ENCODE results near the gene LAMTOR5. TPM values are rescaled to one million over a fixed set of nuclear protein-coding genes. Genes with fewer than 3 reads are reported as not detected.
"Not testable (repeated sequence)": the region's sequence is repeated elsewhere in the genome, so short reads cannot be mapped to it uniquely, and the experiment has no call there.

The LAMTOR5 gene
- total and polyA plus RNA-seq, 2 of the 13 experiments (the other 11 are each of a cell fraction or from before 2014, with no cell fraction given): 96.7 to 400 TPM

- TF ChIP-seq NFE2 (CRISPR knock-in tag; IDR thresholded peaks at IDR 0.05): no peak
- TF ChIP-seq ATAD3A (CRISPR knock-in tag; IDR thresholded peaks at IDR 0.05): no peak
- no peak for TF ChIP-seq ZSCAN25 (CRISPR knock-in tag; IDR thresholded peaks at IDR 0.05)
Observed at GRCh38 chr1:110403805-110404204, 3.7 kb downstream of the LAMTOR5 start (continued).

GRCh38 chr1:110396259-110396958, 11.1 kb downstream of the LAMTOR5 start:
- H3K4me3 ChIP-seq (replicated peaks in 1 of 3; ENCODE audit: insufficient read depth in 1 of 3, low read depth in 2 of 3, low read length in 3 of 3); BruUV-seq (replicated peaks); POLR2A ChIA-PET; CTCF ChIA-PET (ENCODE audit: low intra/inter-chr PET ratio, low total read pairs); H3K9me3 ChIP-seq (ENCODE audit: low read length); DNase-seq (ENCODE audit: low spot score); H3K4me2 ChIP-seq (ENCODE audit: low read depth, low read length); FAIRE-seq; H2AFZ ChIP-seq (ENCODE audit: low read length); in situ Hi-C loops (cut with HindIII; ENCODE audit: extremely low pct_ligation_motif_present, low pct_unique_long_range_greater_than_20kb); H3K9ac ChIP-seq (ENCODE audit: insufficient read depth, low read depth, low read length); H3K27me3 ChIP-seq (ENCODE audit: control insufficient read depth in 1 of 2, insufficient read depth in 2 of 2, low read length in 2 of 2); H3K79me2 ChIP-seq (ENCODE audit: insufficient read depth, low read length); H3K27ac ChIP-seq (ENCODE audit: extremely low read length, insufficient read depth, low read length); H4K20me1 ChIP-seq (ENCODE audit: insufficient read depth, low read length); ATAC-seq; intact Hi-C loops (cut with micrococcal nuclease; ENCODE audit: unreplicated experiment): not testable (repeated sequence)
- TF ChIP-seq AGO2 (optimal IDR thresholded peaks at IDR 0.05; ENCODE audit: low read depth, low read length): peak; percentile 26
- peaks cover 0 to 18% of the 10 kb centered on the region in 2 experiments; a peak in 3 of 5 replicates for H3K36me3 ChIP-seq (replicated peaks in 1 of 2; ENCODE audit: control insufficient read depth in 1 of 2, insufficient read depth in 2 of 2, low read length in 2 of 2)
- 96% methylated on average over 29 of the region's 48 CpGs for WGBS (ENCODE audit: low lambda C conversion rate)
- H3K4me1 ChIP-seq (ENCODE audit: insufficient read depth, low read length): peaks cover 23% of the 10 kb centered on the region

GRCh38 chr1:110394493-110394820, 13.0 kb downstream of the LAMTOR5 start:
- no peaks in the 10 kb centered on the region for H3K9me3 ChIP-seq (ENCODE audit: low read length)
- H3K4me3 ChIP-seq (replicated peaks in 1 of 3; ENCODE audit: insufficient read depth in 1 of 3, low read depth in 2 of 3, low read length in 3 of 3): no peak overlapping the region
- FAIRE-seq: no peak
- no peaks in the 10 kb centered on the region for H4K20me1 ChIP-seq (ENCODE audit: insufficient read depth, low read length)
- ChIA-PET POLR2A (interaction anchor here (1.3 kb wide), 1 partner anchor 11 kb away, joined by 3 read pairs; no protein-coding TSS in a partner anchor), CTCF (ENCODE audit: low intra/inter-chr PET ratio, low total read pairs) (no interaction called here)
- no peaks in the 10 kb centered on the region for H3K79me2 ChIP-seq (ENCODE audit: insufficient read depth, low read length)
- BruUV-seq (replicated peaks): no TSS peak
- no peaks in the 10 kb centered on the region for H3K27me3 ChIP-seq (ENCODE audit: control insufficient read depth in 1 of 2, insufficient read depth in 2 of 2, low read length in 2 of 2)
- peaks cover 0 to 11% of the 10 kb centered on the region in 2 experiments; a peak in 1 of 5 replicates for H3K36me3 ChIP-seq (replicated peaks in 1 of 2; ENCODE audit: control insufficient read depth in 1 of 2, insufficient read depth in 2 of 2, low read length in 2 of 2)
- 92% methylated on average over 3 of the region's 3 CpGs for WGBS (ENCODE audit: low lambda C conversion rate)
- in situ Hi-C loops (cut with HindIII; ENCODE audit: extremely low pct_ligation_motif_present, low pct_unique_long_range_greater_than_20kb) (no loop called here), intact Hi-C loops (cut with micrococcal nuclease; ENCODE audit: unreplicated experiment) (loop anchor here (5.0 kb wide), 2 partner anchors 42 to 57 kb away; partner anchors contain the start of gene RBM15)
- no peak overlapping the region for H3K9ac ChIP-seq (ENCODE audit: insufficient read depth, low read depth, low read length)
- ATAC-seq: no peak
- H3K4me2 ChIP-seq (ENCODE audit: low read depth, low read length): no peak overlapping the region
- H3K4me1 ChIP-seq (ENCODE audit: insufficient read depth, low read length): peaks cover 39% of the 10 kb centered on the region
- H2AFZ ChIP-seq (ENCODE audit: low read length): no peak overlapping the region
- DNase-seq (ENCODE audit: low spot score): no peak
- no peak overlapping the region for H3K27ac ChIP-seq (ENCODE audit: extremely low read length, insufficient read depth, low read length)
- TF ChIP-seq ZNF558 (CRISPR knock-in tag; IDR thresholded peaks at IDR 0.05; ENCODE audit: borderline replicate concordance) (no peak), ZNF44 (CRISPR knock-in tag; IDR thresholded peaks at IDR 0.05) (no peak), EEA1 (CRISPR knock-in tag; IDR thresholded peaks at IDR 0.05; ENCODE audit: borderline replicate concordance) (no peak), ZNF230 (CRISPR knock-in tag; IDR thresholded peaks at IDR 0.05) (no peak), ZNF350 (CRISPR knock-in tag; IDR thresholded peaks at IDR 0.05; ENCODE audit: borderline replicate concordance, low read depth) (no peak), POLR2AphosphoS2 (IDR thresholded peaks at IDR 0.05; ENCODE audit: low read depth, low read length) (no peak), ZNF614 (CRISPR knock-in tag; IDR thresholded peaks at IDR 0.05; ENCODE audit: borderline replicate concordance) (no peak), ZBTB7A (CRISPR knock-in tag; IDR thresholded peaks at IDR 0.05) (no peak), ZNF747 (CRISPR knock-in tag; IDR thresholded peaks at IDR 0.05; ENCODE audit: borderline replicate concordance) (no peak), ZFX (CRISPR knock-in tag; IDR thresholded peaks at IDR 0.05; ENCODE audit: low read depth) (no peak)

Data from HepG2 (cell line).